Measurements from ENCODE around the gene CHCHD1. TPM values are rescaled to one million over a fixed set of nuclear protein-coding genes. Genes with fewer than 3 reads are reported as not detected.

CHCHD1 gene
- total RNA-seq, 2 donors from 2014 or later = 37.6 to 49.3 TPM

GRCh38 chr10:73789659-73790055, 7.8 kb downstream of the CHCHD1 start:
- H3K36me3 Mint-ChIP-seq (ENCODE audit: low read depth) = peaks cover 41% of the 10 kb centered on the region
- H3K4me3 Mint-ChIP-seq = no peak overlapping the region
- Histone ChIP-seq H3K27me3 (ENCODE audit: control insufficient read depth, insufficient read depth, low read length, poor library complexity, severe bottlenecking) (no peaks in the 10 kb centered on the region), H3K9ac (ENCODE audit: extremely low read depth, low read length, poor library complexity, severe bottlenecking) (no peak overlapping the region), H3K4me3 (ENCODE audit: low read length) (no peak overlapping the region), H3K9me3 (ENCODE audit: control insufficient read depth, low read length) (no peaks in the 10 kb centered on the region), H3K36me3 (ENCODE audit: control insufficient read depth, insufficient read depth, low read length) (peaks cover 51% of the 10 kb centered on the region), H3K4me1 (ENCODE audit: control insufficient read depth, insufficient read depth, low read length) (peaks cover 2% of the 10 kb centered on the region), H3K27ac (ENCODE audit: low read depth, low read length) (no peak overlapping the region)
- TF ChIP-seq, protein P1, sequence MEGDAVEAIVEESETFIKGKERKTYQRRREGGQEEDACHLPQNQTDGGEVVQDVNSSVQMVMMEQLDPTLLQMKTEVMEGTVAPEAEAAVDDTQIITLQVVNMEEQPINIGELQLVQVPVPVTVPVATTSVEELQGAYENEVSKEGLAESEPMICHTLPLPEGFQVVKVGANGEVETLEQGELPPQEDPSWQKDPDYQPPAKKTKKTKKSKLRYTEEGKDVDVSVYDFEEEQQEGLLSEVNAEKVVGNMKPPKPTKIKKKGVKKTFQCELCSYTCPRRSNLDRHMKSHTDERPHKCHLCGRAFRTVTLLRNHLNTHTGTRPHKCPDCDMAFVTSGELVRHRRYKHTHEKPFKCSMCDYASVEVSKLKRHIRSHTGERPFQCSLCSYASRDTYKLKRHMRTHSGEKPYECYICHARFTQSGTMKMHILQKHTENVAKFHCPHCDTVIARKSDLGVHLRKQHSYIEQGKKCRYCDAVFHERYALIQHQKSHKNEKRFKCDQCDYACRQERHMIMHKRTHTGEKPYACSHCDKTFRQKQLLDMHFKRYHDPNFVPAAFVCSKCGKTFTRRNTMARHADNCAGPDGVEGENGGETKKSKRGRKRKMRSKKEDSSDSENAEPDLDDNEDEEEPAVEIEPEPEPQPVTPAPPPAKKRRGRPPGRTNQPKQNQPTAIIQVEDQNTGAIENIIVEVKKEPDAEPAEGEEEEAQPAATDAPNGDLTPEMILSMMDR (conservative IDR thresholded peaks at IDR 0.05) = no peak
- DNase-seq = no peak
- no peaks in the 10 kb centered on the region for H3K9me3 Mint-ChIP-seq
- H3K27ac Mint-ChIP-seq = no peak overlapping the region
- WGBS, 2 experiments (ENCODE audit: insufficient coverage in 1 of 2, insufficient read length in 1 of 2) = 90 to 95% methylated on average over 3 to 9 of the region's 10 CpGs
- H3K27me3 Mint-ChIP-seq (ENCODE audit: insufficient read depth) = no peaks in the 10 kb centered on the region
- peaks cover 7% of the 10 kb centered on the region for H3K4me1 Mint-ChIP-seq

DNA sequence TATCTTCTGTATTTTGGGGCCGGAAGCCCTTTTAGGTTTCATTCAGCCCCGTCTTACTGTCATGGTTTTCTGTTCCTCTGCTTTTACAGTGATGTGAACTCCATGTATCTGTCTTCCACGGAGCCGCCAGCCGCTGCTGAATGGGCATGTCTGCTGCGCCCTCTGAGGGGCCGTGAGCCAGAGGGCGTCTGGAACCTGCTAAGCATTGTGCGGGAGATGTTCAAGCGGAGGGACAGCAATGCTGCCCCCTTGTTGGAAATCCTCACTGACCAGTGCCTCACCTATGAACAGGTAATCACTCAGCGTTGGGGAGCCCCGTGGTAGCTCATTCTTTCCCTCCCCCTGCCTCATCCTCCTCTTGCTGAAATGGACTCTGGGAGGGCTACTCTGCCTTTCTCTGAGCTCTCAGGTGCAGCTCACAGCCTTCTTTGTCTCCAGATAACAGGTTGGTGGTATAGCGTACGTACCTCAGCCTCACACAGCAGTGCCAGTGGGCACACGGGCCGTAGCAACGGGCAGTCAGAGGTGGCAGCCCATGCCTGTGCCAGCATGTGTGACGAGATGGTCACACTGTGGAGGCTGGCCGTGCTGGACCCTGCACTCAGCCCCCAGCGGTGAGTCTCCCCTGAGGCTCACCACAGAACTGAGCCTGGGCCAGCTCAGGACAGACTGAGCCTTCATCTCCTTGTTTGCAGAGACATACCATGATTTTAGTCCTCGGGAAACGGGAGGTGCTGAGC, 9.2 kb downstream of the CHCHD1 start:
- 94 to 97% methylated on average over 18 to 22 of the region's 22 CpGs for WGBS, 2 experiments (ENCODE audit: insufficient coverage in 1 of 2, insufficient read length in 1 of 2)
- Histone ChIP-seq H3K27ac (ENCODE audit: low read depth, low read length) (no peak overlapping the region), H3K27me3 (ENCODE audit: control insufficient read depth, insufficient read depth, low read length, poor library complexity, severe bottlenecking) (no peaks in the 10 kb centered on the region), H3K9me3 (ENCODE audit: control insufficient read depth, low read length) (no peaks in the 10 kb centered on the region), H3K4me3 (ENCODE audit: low read length) (no peak overlapping the region), H3K9ac (ENCODE audit: extremely low read depth, low read length, poor library complexity, severe bottlenecking) (no peak overlapping the region), H3K4me1 (ENCODE audit: control insufficient read depth, insufficient read depth, low read length) (peaks cover 2% of the 10 kb centered on the region), H3K36me3 (ENCODE audit: control insufficient read depth, insufficient read depth, low read length) (peaks cover 57% of the 10 kb centered on the region)
- H3K4me1 Mint-ChIP-seq = peaks cover 7% of the 10 kb centered on the region
- no peak for DNase-seq
- H3K27me3 Mint-ChIP-seq (ENCODE audit: insufficient read depth) = no peaks in the 10 kb centered on the region
- TF ChIP-seq, protein P1 (conservative IDR thresholded peaks at IDR 0.05) = no peak
- peaks cover 51% of the 10 kb centered on the region for H3K36me3 Mint-ChIP-seq (ENCODE audit: low read depth)
- no peak overlapping the region for H3K27ac Mint-ChIP-seq
- no peak overlapping the region for H3K4me3 Mint-ChIP-seq
- H3K9me3 Mint-ChIP-seq = no peaks in the 10 kb centered on the region

DNA sequence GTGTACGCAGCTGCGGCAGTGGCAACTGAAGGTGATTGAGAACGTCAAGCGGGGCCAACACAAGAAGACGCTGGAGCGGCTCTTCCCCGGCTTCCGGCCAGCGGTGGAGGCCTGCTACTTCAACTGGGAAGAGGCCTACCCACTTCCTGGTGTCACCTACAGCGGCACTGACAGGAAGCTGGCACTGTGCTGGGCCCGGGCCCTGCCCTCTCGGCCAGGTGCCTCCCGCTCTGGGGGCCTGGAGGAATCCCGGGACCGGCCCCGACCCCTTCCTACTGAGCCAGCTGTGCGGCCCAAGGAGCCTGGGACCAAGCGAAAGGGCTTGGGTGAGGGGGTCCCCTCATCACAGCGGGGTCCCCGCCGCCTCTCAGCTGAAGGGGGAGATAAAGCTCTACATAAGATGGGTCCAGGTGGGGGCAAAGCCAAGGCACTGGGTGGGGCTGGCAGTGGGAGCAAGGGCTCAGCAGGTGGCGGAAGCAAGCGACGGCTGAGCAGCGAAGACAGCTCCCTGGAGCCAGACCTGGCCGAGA, 10.1 kb downstream of the CHCHD1 start:
- H3K9me3 Mint-ChIP-seq = no peaks in the 10 kb centered on the region
- no peaks in the 10 kb centered on the region for H3K4me1 ChIP-seq (ENCODE audit: control insufficient read depth, insufficient read depth, low read length)
- no peaks in the 10 kb centered on the region for H3K4me1 Mint-ChIP-seq
- H3K36me3 ChIP-seq (ENCODE audit: control insufficient read depth, insufficient read depth, low read length) = peaks cover 64% of the 10 kb centered on the region
- no peak overlapping the region for H3K4me3 ChIP-seq (ENCODE audit: low read length)
- no peaks in the 10 kb centered on the region for H3K9me3 ChIP-seq (ENCODE audit: control insufficient read depth, low read length)
- H3K27me3 Mint-ChIP-seq (ENCODE audit: insufficient read depth) = no peaks in the 10 kb centered on the region
- WGBS, 2 experiments (ENCODE audit: insufficient coverage in 1 of 2, insufficient read length in 1 of 2) = 94 to 97% methylated on average over 14 to 26 of the region's 26 CpGs
- peaks cover 57% of the 10 kb centered on the region for H3K36me3 Mint-ChIP-seq (ENCODE audit: low read depth)
- H3K9ac ChIP-seq (ENCODE audit: extremely low read depth, low read length, poor library complexity, severe bottlenecking) = no peak overlapping the region
- no peak overlapping the region for H3K4me3 Mint-ChIP-seq
- no peak overlapping the region for H3K27ac Mint-ChIP-seq
- DNase-seq = no peak
- no peak overlapping the region for H3K27ac ChIP-seq (ENCODE audit: low read depth, low read length)
- TF ChIP-seq, protein P1 (conservative IDR thresholded peaks at IDR 0.05) = no peak
- no peaks in the 10 kb centered on the region for H3K27me3 ChIP-seq (ENCODE audit: control insufficient read depth, insufficient read depth, low read length, poor library complexity, severe bottlenecking)

All from endodermal cell (in vitro differentiated cells).